ENCODE results near the gene USP31. TPM values are rescaled to one million over a fixed set of nuclear protein-coding genes. Genes with fewer than 3 reads are reported as not detected.

The USP31 gene
- total and polyA plus RNA-seq, 7 donors: 7.7 to 21.5 (median 16.4) TPM

DNA sequence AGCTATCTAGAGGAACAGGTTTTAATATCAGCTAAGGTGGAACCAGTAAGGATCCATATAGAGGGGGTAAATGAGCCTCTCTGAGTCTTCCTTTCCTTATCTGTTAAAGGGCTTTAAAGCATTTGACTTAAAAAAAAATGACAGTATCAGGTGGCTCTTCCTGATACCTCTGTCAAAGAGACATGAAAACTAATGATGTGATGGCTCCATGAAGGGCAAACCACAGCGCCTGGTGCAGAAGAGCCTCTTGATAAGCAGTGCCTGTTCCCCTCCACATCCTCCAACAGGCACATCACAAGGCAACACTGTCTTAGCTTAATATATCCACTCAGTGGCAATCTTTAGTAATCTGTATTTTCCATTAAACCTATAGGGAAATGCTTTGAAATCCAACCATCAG lies 68.9 kb downstream of the USP31 start:
- no peak overlapping the region for H3K27ac ChIP-seq
- DNase-seq (no peak), ATAC-seq (no peak)
- TF ChIP-seq, protein P1, sequence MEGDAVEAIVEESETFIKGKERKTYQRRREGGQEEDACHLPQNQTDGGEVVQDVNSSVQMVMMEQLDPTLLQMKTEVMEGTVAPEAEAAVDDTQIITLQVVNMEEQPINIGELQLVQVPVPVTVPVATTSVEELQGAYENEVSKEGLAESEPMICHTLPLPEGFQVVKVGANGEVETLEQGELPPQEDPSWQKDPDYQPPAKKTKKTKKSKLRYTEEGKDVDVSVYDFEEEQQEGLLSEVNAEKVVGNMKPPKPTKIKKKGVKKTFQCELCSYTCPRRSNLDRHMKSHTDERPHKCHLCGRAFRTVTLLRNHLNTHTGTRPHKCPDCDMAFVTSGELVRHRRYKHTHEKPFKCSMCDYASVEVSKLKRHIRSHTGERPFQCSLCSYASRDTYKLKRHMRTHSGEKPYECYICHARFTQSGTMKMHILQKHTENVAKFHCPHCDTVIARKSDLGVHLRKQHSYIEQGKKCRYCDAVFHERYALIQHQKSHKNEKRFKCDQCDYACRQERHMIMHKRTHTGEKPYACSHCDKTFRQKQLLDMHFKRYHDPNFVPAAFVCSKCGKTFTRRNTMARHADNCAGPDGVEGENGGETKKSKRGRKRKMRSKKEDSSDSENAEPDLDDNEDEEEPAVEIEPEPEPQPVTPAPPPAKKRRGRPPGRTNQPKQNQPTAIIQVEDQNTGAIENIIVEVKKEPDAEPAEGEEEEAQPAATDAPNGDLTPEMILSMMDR (IDR thresholded peaks at IDR 0.05): no peak
- H3K4me1 ChIP-seq: no peaks in the 10 kb centered on the region
- no peak overlapping the region for H3K4me3 ChIP-seq
- no peaks in the 10 kb centered on the region for H3K9me3 ChIP-seq
- WGBS, 3 donors: 95 to 100% (median 96%) methylated on average over 1 of the region's 1 CpG
- intact Hi-C loops (cut with DNase I): loop anchor here (5.0 to 10.0 kb wide), 2 partner anchors 67 to 354 kb away; partner anchors contain the start of gene USP31 (in 1 of the 2)
- peaks cover 4 to 79% of the 10 kb centered on the region in 2 donors for H3K36me3 ChIP-seq (ENCODE audit: insufficient read depth in 1 of 2, low read depth in 1 of 2)
- H3K27me3 ChIP-seq (ENCODE audit: insufficient read depth in 3 of 3, low read length in 2 of 3): no peaks in the 10 kb centered on the region

DNA sequence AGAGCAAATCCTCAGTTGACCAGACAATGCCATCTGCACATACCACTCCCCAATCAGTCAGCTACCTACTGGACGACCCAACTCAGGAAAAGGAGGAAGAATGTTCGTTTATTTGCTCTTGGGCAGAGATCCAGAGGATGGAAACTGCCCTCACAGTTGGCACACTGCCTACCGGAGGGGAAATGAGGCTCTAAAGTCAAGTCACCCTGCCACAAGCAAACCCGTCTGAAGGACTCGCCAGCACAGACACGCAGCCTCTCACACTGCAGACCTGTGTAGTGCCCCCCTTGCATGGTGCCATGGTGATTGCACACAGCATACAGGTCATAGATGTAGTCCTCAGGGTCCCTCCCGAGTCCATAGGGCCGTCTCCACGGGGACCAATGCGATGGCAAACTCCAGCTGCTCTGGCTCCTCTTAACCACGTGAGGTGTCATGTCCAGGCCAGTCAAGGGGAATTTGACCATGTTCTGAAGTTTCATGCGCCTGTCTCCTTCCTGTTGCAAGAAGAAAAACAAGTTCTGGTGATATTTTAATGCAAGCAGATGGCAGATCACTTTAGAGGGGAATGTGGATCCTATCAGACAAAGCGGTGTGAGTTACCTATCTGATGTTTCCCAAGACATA lies 69.5 kb downstream of the USP31 start:
- Histone ChIP-seq H3K4me3 (no peak overlapping the region), H3K27me3 (ENCODE audit: insufficient read depth in 3 of 3, low read length in 2 of 3) (no peaks in the 10 kb centered on the region), H3K27ac (no peak overlapping the region), H3K4me1 (no peaks in the 10 kb centered on the region), H3K9me3 (no peaks in the 10 kb centered on the region), H3K36me3 (ENCODE audit: insufficient read depth in 1 of 2, low read depth in 1 of 2) (peaks cover 4 to 74% of the 10 kb centered on the region in 2 donors)
- TF ChIP-seq, protein P1 (IDR thresholded peaks at IDR 0.05): no peak
- intact Hi-C loops (cut with DNase I): loop anchor here (5.0 to 10.0 kb wide), 2 partner anchors 68 to 355 kb away; partner anchors contain the start of gene USP31 (in 1 of the 2)
- 75 to 76% (median 75%) methylated on average over 13 of the region's 13 CpGs for WGBS, 3 donors
- DNase-seq (no peak), ATAC-seq (no peak)

DNA sequence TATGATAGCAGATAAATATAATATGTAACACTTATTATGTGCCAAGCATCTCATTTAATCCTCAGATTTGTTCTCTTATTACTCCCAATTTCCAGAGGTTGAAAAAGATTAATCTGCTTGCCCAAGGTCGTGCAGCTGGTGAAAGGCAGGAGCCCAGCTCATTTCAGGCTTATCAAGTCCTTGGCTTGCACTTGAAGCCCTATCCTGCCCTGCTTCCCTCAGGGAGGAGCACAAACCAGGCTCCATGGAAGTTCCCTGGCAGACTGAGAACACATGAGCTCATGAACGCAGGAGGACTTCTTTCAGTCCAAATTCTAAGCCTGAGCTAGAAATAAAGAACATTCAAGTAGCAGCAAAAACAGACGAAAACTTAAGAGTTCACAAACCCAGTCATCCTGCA lies 74.8 kb downstream of the USP31 start:
- intact Hi-C loops (cut with DNase I): no loop called here
- no peak for ATAC-seq

DNA sequence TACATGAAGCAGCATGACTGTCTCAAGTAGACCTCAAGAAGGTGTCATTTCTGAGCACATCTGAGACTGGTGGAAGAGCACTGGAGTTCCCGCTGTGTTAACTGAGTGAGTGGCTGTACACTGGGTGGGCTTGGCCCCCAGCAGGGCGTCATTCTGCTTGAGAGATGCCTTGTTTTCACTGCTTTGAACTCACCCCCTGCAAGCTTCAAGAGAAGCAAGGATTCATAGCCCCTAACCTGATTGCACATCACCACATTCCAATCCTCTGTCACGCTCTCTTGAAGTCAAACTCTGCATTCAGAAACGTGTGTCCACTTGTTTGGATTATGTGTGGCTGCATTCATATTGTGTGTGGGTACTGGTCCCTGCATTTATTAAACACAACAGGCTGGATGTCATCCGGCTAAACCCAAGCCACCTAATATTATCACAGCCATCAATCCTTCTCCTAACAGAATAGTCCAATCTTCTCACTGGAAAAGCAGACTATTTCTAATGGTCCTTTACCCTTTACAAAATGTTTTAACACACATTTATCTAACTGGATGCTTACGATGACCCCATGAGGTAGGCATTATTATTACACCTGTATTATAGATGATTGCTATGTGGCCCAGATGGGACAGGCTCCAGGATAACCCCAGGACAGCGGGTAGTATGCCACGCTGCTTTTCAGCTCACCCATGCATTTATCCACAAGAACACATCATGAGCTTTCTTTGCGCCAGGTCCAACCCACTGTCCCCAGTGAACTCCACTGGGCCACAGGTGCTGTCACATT lies 76.3 kb downstream of the USP31 start:
- Histone ChIP-seq H3K4me1 (peaks cover 10% of the 10 kb centered on the region), H3K4me3 (no peak overlapping the region), H3K27ac (no peak overlapping the region), H3K36me3 (ENCODE audit: insufficient read depth in 1 of 2, low read depth in 1 of 2) (peaks cover 2 to 60% of the 10 kb centered on the region in 2 donors), H3K9me3 (no peaks in the 10 kb centered on the region), H3K27me3 (ENCODE audit: insufficient read depth in 3 of 3, low read length in 2 of 3) (no peaks in the 10 kb centered on the region)
- no peak for ATAC-seq
- intact Hi-C loops (cut with DNase I): no loop called here
- 87 to 90% (median 90%) methylated on average over 9 of the region's 9 CpGs for WGBS, 3 donors
- no peak for DNase-seq
- TF ChIP-seq, protein P1 (IDR thresholded peaks at IDR 0.05): no peak

More for the DNA sequence above, 74.8 kb downstream of the USP31 start:
- Histone ChIP-seq H3K27me3 (ENCODE audit: insufficient read depth in 3 of 3, low read length in 2 of 3) (no peaks in the 10 kb centered on the region), H3K27ac (no peak overlapping the region), H3K36me3 (ENCODE audit: insufficient read depth in 1 of 2, low read depth in 1 of 2) (peaks cover 2 to 60% of the 10 kb centered on the region in 2 donors), H3K9me3 (no peaks in the 10 kb centered on the region), H3K4me1 (peaks cover 10% of the 10 kb centered on the region), H3K4me3 (no peak overlapping the region)
- 44 to 58% (median 49%) methylated on average over 3 of the region's 3 CpGs for WGBS, 3 donors
- TF ChIP-seq, protein P1 (IDR thresholded peaks at IDR 0.05): no peak
- DNase-seq: no peak
